ENCODE results near the gene ELL.

Gene ELL

GRCh38 chr19:18487576-18488402, 34.1 kb downstream of the ELL start:
- DNase-seq: no peak

GRCh38 chr19:18486746-18487145, 35.1 kb downstream of the ELL start:
- no peak for DNase-seq

GRCh38 chr19:18484992-18485391, 36.9 kb downstream of the ELL start:
- no peak for DNase-seq

GRCh38 chr19:18483119-18483890, 38.6 kb downstream of the ELL start:
- no peak for DNase-seq

- no peak for DNase-seq
Measured at GRCh38 chr19:18481505-18482222, 40.2 kb downstream of the ELL start.

GRCh38 chr19:18480006-18480691, 41.7 kb downstream of the ELL start:
- peak; percentile 62 for DNase-seq

GRCh38 chr19:18478545-18479311, 43.1 kb downstream of the ELL start:
- DNase-seq: peak; percentile 28

- DNase-seq: no peak
Measured at GRCh38 chr19:18477974-18478373, 43.9 kb downstream of the ELL start.

GRCh38 chr19:18477042-18477779, 44.7 kb downstream of the ELL start:
- DNase-seq: no peak

- DNase-seq: no peak
Measured at GRCh38 chr19:18476507-18477041, 45.3 kb downstream of the ELL start.

GRCh38 chr19:18475762-18476331, 46.0 kb downstream of the ELL start:
- DNase-seq: no peak

- DNase-seq: no peak
Measured at GRCh38 chr19:18475004-18475453, 46.8 kb downstream of the ELL start.

- no peak for DNase-seq
Measured at GRCh38 chr19:18474366-18474887, 47.4 kb downstream of the ELL start.

GRCh38 chr19:18473706-18474087, 48.2 kb downstream of the ELL start:
- no peak for DNase-seq

GRCh38 chr19:18473003-18473705, 48.7 kb downstream of the ELL start:
- DNase-seq: no peak

- DNase-seq: no peak
Measured at GRCh38 chr19:18470787-18471186, 51.1 kb downstream of the ELL start.

- peak; percentile 39 for DNase-seq
Measured at GRCh38 chr19:18469069-18469846, 52.6 kb downstream of the ELL start.

GRCh38 chr19:18468517-18468916, 53.4 kb downstream of the ELL start:
- DNase-seq: no peak

GRCh38 chr19:18467978-18468377, 53.9 kb downstream of the ELL start:
- no peak for DNase-seq

Data from RPMI8226 (cell line).